HG03097 (cell line): Measurements from ENCODE around the gene FBXO47.
"Not testable (repeated sequence)": the region's sequence is repeated elsewhere in the genome, so short reads cannot be mapped to it uniquely, and the experiment has no call there.

Experiments used
- ATAC-seq: cut with Tn5 transposase; IDR thresholded peaks from one replicate; pipeline ENCODE4 v1.9.1; 2021; ENCODE audit not compliant: unreplicated experiment, low FRiP score

Gene FBXO47

GRCh38 chr17:38981636-38982035 is 14.4 kb upstream of the FBXO47 start:
- no peak for ATAC-seq

- ATAC-seq, result no peak
Observed at GRCh38 chr17:38980490-38981217, 13.5 kb upstream of the FBXO47 start.

- no peak for ATAC-seq
Observed at GRCh38 chr17:38978180-38978579, 11.0 kb upstream of the FBXO47 start.

GRCh38 chr17:38976187-38976551 is 9.0 kb upstream of the FBXO47 start:
- ATAC-seq, result not testable (repeated sequence)

- no peak for ATAC-seq
Observed at GRCh38 chr17:38970804-38971203, 3.6 kb upstream of the FBXO47 start.

GRCh38 chr17:38970128-38970527 is 2.9 kb upstream of the FBXO47 start:
- ATAC-seq, result no peak

GRCh38 chr17:38969281-38969680 is 2.1 kb upstream of the FBXO47 start:
- ATAC-seq, result no peak

GRCh38 chr17:38961413-38961812 is 5.8 kb downstream of the FBXO47 start:
- ATAC-seq, result no peak

- ATAC-seq, result no peak
Observed at GRCh38 chr17:38960402-38960801, 6.8 kb downstream of the FBXO47 start.

GRCh38 chr17:38959508-38959907 is 7.7 kb downstream of the FBXO47 start:
- ATAC-seq, result no peak

GRCh38 chr17:38958756-38959155 is 8.4 kb downstream of the FBXO47 start:
- ATAC-seq, result no peak

GRCh38 chr17:38958326-38958725 is 8.9 kb downstream of the FBXO47 start:
- ATAC-seq, result no peak

- not testable (repeated sequence) for ATAC-seq
Observed at GRCh38 chr17:38953800-38954199, 13.4 kb downstream of the FBXO47 start.

GRCh38 chr17:38947189-38947588 is 20.0 kb downstream of the FBXO47 start:
- no peak for ATAC-seq

GRCh38 chr17:38943607-38944006 is 23.6 kb downstream of the FBXO47 start:
- no peak for ATAC-seq

- no peak for ATAC-seq
Observed at GRCh38 chr17:38942696-38943334, 24.4 kb downstream of the FBXO47 start.

- no peak for ATAC-seq
Observed at GRCh38 chr17:38940404-38940803, 26.8 kb downstream of the FBXO47 start.

- no peak for ATAC-seq
Observed at GRCh38 chr17:38939987-38940386, 27.2 kb downstream of the FBXO47 start.

GRCh38 chr17:38933962-38934361 is 33.2 kb downstream of the FBXO47 start:
- not testable (repeated sequence) for ATAC-seq

- not testable (repeated sequence) for ATAC-seq
Observed at GRCh38 chr17:38930782-38931181, 36.4 kb downstream of the FBXO47 start.

- ATAC-seq, result no peak
Observed at GRCh38 chr17:38926293-38927070, 40.7 kb downstream of the FBXO47 start.
